Mucosa of descending colon (tissue), 3 donors: ENCODE measurements around the gene ARL2BP. TPM values are rescaled to one million over a fixed set of nuclear protein-coding genes. Genes with fewer than 3 reads are reported as not detected.

Source experiments
- ATAC-seq: fragments of 200-7000 bp; cut with Tn5 transposase; one replicate; pipeline ENCODE4 v1.9.1; 2020; ENCODE audit warnings: mild to moderate bottlenecking, moderate library complexity
- DNase-seq, 3 donors: peaks; one replicate each; pipeline ENCODE4 v3.0.0-alpha.2; 2020
- H3K36me3 ChIP-seq: fragments of 200-600 bp; one replicate; pipeline ENCODE4 v1.8.0; 2021; ENCODE audit warnings: low read depth, mild to moderate bottlenecking
- H3K4me1 ChIP-seq: fragments of 200-600 bp; one replicate; pipeline ENCODE4 v1.8.0; 2021; ENCODE audit warnings: low read depth, mild to moderate bottlenecking
- H3K4me3 ChIP-seq: fragments of 200-600 bp; one replicate; pipeline ENCODE4 v1.8.0; 2021; ENCODE audit warnings: mild to moderate bottlenecking
- H3K9me3 ChIP-seq: fragments of 200-600 bp; one replicate; pipeline ENCODE4 v1.8.0; 2021; ENCODE audit warnings: mild to moderate bottlenecking
- intact Hi-C, 2 donors: fragments of 100-400 bp; cut with DNase I in 1 of 2; cut with micrococcal nuclease in 1 of 2; formaldehyde crosslinking; loops; one replicate each; pipeline versions ENCODE4 v1.11.0 to v1.11.1; 2022; cut with DNase I, micrococcal nuclease
- total RNA-seq, 3 donors: library from RNA; stranded (reverse); fragmentation: NEBNext Ultra II Directional in 2 of 3; extraction: Animal tissue kit (Norgen Biotek cat#: 25700) in 2 of 3; gene quantifications; one replicate each; pipeline versions ENCODE4 v1.2.1 to v1.2.4, GENCODE V29; 2021 to 2023
- TF ChIP-seq, protein P1 (sequence below): fragments of 200-600 bp; IDR thresholded peaks from one replicate; pipeline ENCODE4 v1.8.0; 2022; ENCODE audit warnings: antibody characterized with exemption, mild to moderate bottlenecking
- donor health status: DM: no; HTN: no; CAD: no; lungs with moderate emphysema.
- donor health status: DM: no; HTN: no; CAD: no.
- donor health status: DM: no; HTN: yes; CAD: no.

Gene ARL2BP
- total RNA-seq, 3 donors from 2014 or later, result 29.2 to 39.7 (median 35.4) TPM

DNA sequence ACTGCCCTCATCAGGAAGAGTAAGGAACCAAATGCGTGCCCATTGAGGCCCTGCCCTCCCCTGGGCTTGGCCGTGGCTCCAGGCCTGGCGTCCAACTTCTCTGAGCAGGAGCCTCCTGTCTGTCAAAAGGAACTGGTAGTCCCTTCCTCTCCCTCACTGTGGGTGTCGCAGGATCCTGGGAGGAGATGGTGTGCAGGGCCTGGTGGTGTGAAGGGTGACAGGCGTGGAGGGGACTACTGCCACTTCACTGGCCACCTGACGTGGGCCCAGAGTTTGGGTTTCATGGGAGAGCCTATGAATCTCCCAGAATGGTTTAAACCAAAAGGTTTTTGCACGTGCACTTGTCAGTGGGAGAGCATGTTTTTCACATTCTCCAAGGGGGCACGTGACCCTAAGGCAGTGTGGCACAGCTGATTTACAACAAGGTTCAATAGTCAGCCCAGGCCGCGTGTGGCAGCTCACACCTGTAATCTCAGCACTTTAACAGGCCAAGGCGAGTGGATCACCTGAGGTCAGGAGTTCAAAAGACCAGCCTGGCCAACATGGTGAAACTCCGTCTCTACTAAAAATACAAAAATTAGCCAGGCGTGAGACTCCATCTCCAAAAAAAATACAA, 12.5 kb downstream of the ARL2BP start:
- intact Hi-C loops, result no loop called here
- ATAC-seq, result no peak
- Histone ChIP-seq H3K4me3 (no peak overlapping the region), H3K36me3 (no peaks in the 10 kb centered on the region), H3K9me3 (no peaks in the 10 kb centered on the region), H3K4me1 (no peaks in the 10 kb centered on the region)
- TF ChIP-seq, protein P1, sequence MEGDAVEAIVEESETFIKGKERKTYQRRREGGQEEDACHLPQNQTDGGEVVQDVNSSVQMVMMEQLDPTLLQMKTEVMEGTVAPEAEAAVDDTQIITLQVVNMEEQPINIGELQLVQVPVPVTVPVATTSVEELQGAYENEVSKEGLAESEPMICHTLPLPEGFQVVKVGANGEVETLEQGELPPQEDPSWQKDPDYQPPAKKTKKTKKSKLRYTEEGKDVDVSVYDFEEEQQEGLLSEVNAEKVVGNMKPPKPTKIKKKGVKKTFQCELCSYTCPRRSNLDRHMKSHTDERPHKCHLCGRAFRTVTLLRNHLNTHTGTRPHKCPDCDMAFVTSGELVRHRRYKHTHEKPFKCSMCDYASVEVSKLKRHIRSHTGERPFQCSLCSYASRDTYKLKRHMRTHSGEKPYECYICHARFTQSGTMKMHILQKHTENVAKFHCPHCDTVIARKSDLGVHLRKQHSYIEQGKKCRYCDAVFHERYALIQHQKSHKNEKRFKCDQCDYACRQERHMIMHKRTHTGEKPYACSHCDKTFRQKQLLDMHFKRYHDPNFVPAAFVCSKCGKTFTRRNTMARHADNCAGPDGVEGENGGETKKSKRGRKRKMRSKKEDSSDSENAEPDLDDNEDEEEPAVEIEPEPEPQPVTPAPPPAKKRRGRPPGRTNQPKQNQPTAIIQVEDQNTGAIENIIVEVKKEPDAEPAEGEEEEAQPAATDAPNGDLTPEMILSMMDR, result no peak
- DNase-seq, result peak in 1 of 3 donors; percentile 21

DNA sequence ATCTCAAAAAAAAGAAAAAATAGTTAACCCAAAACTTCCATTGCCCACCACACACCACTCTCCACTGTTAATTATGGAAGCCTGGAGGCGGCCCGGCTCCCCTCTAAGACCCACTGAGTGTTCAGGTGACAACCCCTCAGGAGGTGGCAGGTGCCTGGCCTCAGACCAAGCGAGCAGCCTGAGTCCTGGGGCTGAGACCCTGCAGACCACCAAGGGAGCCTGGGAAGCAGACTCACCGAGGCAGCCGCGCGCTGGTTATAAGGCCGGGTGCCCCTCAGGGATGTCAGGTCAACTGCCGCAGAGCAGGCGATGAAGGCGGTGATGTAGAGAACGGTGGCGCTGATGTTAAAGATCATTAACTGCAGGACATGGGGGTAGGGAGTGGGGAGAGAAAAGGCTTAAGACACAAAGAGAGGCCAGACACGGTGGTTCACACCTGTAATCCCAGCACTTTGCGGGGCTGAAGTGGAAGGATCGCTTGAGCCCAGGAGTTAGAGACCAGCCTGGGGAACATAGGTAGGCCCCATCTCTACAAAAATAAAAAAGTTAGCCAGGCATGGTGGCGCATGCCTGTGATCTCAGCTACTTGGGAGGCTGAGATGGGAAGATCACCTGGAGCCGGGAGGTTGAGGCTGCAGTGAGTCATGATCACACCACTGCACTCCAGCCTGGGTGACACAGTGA, 13.3 kb downstream of the ARL2BP start:
- no peaks in the 10 kb centered on the region for H3K9me3 ChIP-seq
- ATAC-seq (no peak), DNase-seq (peak in 1 of 3 donors; percentile 44)
- no peaks in the 10 kb centered on the region for H3K36me3 ChIP-seq
- intact Hi-C loops, result no loop called here
- TF ChIP-seq, protein P1, result no peak
- H3K4me3 ChIP-seq, result no peak overlapping the region
- H3K4me1 ChIP-seq, result no peaks in the 10 kb centered on the region

DNA sequence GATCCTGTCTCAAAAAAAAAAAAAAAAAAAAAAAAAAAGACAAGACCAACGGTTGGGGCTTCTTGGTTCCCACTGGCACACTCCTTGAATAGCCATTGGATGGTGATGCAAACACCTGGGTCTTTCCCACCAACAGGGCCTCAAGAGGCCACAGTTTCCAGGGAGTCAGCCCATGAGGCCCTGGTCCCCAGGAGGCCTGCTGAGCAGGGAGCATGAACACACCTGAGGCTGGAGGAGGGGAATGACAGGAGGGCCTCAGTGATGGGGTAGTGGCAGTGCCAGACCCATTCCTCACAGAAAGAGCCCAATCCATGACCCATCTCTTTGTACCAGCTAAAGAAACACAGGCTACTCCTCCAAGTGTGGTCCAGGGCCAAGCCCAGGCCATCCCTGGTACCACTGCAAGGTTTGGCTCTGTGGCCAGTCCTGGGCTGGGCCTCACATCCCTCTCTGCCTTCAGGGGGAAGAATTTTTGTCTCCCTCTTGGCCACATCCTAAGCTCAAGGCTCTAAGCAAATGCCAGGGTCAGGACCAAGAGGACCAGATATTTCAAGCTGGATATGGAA, 13.9 kb downstream of the ARL2BP start:
- H3K4me3 ChIP-seq, result no peak overlapping the region
- TF ChIP-seq, protein P1, result no peak
- no peaks in the 10 kb centered on the region for H3K9me3 ChIP-seq
- intact Hi-C loops, result no loop called here
- no peaks in the 10 kb centered on the region for H3K4me1 ChIP-seq
- H3K36me3 ChIP-seq, result no peaks in the 10 kb centered on the region
- ATAC-seq, result no peak
- peak in 1 of 3 donors; percentile 21 for DNase-seq

DNA sequence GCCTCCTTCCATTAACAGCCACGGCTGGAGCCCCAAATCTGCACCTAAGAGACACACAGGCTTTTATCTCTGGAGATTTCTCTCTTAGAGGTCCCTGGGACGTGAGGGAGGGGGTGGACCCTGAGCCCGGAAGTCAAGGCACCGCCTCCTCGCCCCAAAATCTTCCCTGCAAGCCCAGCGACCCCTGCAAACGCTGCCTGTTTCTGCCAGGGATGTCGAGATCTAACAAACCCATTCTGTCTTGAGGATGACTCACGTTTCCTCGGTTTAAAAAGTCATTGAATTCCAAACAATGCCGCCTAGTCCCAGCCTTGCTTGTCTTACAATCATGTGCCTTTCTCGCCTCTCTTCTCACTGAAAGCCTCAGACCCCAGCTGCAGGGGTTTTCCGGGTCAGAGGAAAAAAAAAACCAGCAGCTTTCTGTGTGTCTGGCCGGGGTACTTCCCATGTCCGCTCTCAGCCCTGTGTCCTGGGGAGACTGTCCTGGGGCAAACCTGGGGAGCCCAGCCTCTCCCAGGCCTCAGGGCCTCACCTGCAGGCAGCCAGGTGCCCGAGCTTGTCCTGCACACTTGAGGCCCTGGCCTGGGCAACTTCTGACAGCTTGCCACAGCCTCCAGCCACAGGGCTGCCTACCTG, 15.4 kb downstream of the ARL2BP start:
- TF ChIP-seq, protein P1, result no peak
- Histone ChIP-seq H3K4me3 (no peak overlapping the region), H3K4me1 (peaks cover 3% of the 10 kb centered on the region), H3K36me3 (no peaks in the 10 kb centered on the region), H3K9me3 (no peaks in the 10 kb centered on the region)
- no peak for ATAC-seq
- DNase-seq, result peak in 1 of 3 donors; percentile 33
- intact Hi-C loops, result no loop called here

DNA sequence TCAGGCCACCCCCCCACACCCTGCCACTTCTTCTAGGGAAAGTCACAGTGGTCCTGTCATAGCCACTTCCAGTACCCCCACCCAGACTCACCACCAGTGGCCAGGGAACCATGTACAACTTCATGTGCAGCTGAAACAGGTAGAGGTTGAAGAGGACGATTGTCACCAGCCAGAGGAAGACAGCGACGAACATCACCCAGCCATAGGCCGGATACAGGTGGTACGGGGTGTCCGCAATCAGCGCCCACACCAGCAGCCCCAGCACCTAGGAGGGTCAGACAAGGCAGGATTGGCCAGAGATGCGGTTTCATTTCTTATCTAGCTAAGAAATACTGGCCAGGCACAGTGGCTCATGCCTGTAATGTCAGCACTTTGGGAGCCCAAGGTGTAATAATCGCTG, 16.7 kb downstream of the ARL2BP start:
- intact Hi-C loops, result no loop called here
- Histone ChIP-seq H3K4me3 (no peak overlapping the region), H3K9me3 (no peaks in the 10 kb centered on the region), H3K4me1 (peaks cover 17% of the 10 kb centered on the region), H3K36me3 (no peaks in the 10 kb centered on the region)
- ATAC-seq (no peak), DNase-seq (no peak)
- TF ChIP-seq, protein P1, result no peak
